WTC11 (cell line): Measurements from ENCODE around the gene NCAPD2. TPM values are rescaled to one million over a fixed set of nuclear protein-coding genes. Genes with fewer than 3 reads are reported as not detected.
"Not testable (repeated sequence)": the region's sequence is repeated elsewhere in the genome, so short reads cannot be mapped to it uniquely, and the experiment has no call there.

Experiments
- ATAC-seq: fragments of 200-7000 bp; cut with Tn5 transposase; 2 replicates; pipeline ENCODE4 v1.10.0; 2021; ENCODE audit warnings: mild to moderate bottlenecking, moderate library complexity
- CTCF ChIA-PET: fragments of 300-600 bp; sonication (Branson Sonifier 250); formaldehyde crosslinking; loops from one replicate; lab custom pipeline; 2021; ENCODE audit warnings: antibody characterized with exemption; lab: Charles Lee
- POLR2A ChIA-PET: fragments of 350-600 bp; sonication (Branson Sonifier 250); formaldehyde crosslinking; loops from one replicate; lab custom pipeline; 2021; ENCODE audit warnings: antibody characterized with exemption; lab: Charles Lee
- DNase-seq: peaks from one replicate; pipeline ENCODE4 v3.0.0; 2021; ENCODE audit warnings: low spot score
- H3K27ac Mint-ChIP-seq: 2 replicates; pipeline ENCODE4 v1.8.0; 2021; ENCODE audit warnings: mixed read lengths
- H3K27me3 Mint-ChIP-seq: 2 replicates; pipeline ENCODE4 v1.8.0; 2021; ENCODE audit warnings: low read depth, mild to moderate bottlenecking, moderate library complexity, mixed read lengths
- H3K36me3 Mint-ChIP-seq: 2 replicates; pipeline ENCODE4 v1.8.0; 2021; ENCODE audit warnings: mixed read lengths
- H3K4me1 Mint-ChIP-seq: 2 replicates; pipeline ENCODE4 v1.8.0; 2022; ENCODE audit warnings: mixed read lengths
- H3K4me3 Mint-ChIP-seq: 2 replicates; pipeline ENCODE4 v1.8.0; 2021; ENCODE audit warnings: mild to moderate bottlenecking, moderate library complexity, mixed read lengths
- H3K9me3 Mint-ChIP-seq: 2 replicates; pipeline ENCODE4 v1.8.0; 2021; ENCODE audit warnings: mixed read lengths
- FOXP1 ChIP-seq: sonication (generic); formaldehyde crosslinking; IDR thresholded peaks from 2 replicates; pipeline ENCODE4 v1.8.0; 2022; ENCODE audit warnings: missing genetic modification reagents, mild to moderate bottlenecking, moderate library complexity, borderline replicate concordance
- GABPB1 ChIP-seq: sonication (generic); formaldehyde crosslinking; IDR thresholded peaks from 2 replicates; pipeline ENCODE4 v1.8.1; 2023; ENCODE audit warnings: mild to moderate bottlenecking, missing genetic modification reagents
- GRHL2 ChIP-seq: fragments of 250-450 bp; sonication (Bioruptor Pico); IDR thresholded peaks from 2 replicates; pipeline ENCODE4 v1.8.0; 2022; ENCODE audit warnings: mild to moderate bottlenecking, moderate library complexity; ENCODE audit not compliant: insufficient replicate concordance, severe bottlenecking
- HMGA2 ChIP-seq: fragments of 250-450 bp; sonication (Bioruptor Pico); IDR thresholded peaks from 2 replicates; pipeline ENCODE4 v1.4.0; 2021; ENCODE audit warnings: mild to moderate bottlenecking, moderate library complexity
- IRF2 ChIP-seq: sonication (generic); formaldehyde crosslinking; IDR thresholded peaks from 2 replicates; pipeline ENCODE4 v1.8.0; 2022; ENCODE audit warnings: low read depth, missing genetic modification reagents, borderline replicate concordance
- ZNF121 ChIP-seq: sonication (generic); formaldehyde crosslinking; IDR thresholded peaks from 2 replicates; pipeline ENCODE4 v1.8.0; 2023; ENCODE audit warnings: missing genetic modification reagents
- ZNF219 ChIP-seq: sonication (generic); formaldehyde crosslinking; IDR thresholded peaks from 2 replicates; pipeline ENCODE4 v1.8.0; 2023; ENCODE audit warnings: missing genetic modification reagents, mild to moderate bottlenecking, borderline replicate concordance
- ZNF263 ChIP-seq: sonication (generic); formaldehyde crosslinking; IDR thresholded peaks from 2 replicates; pipeline ENCODE4 v1.8.1; 2022; ENCODE audit warnings: low read depth, mild to moderate bottlenecking, moderate library complexity, missing genetic modification reagents
- ZNF416 ChIP-seq: fragments of 250-450 bp; sonication (Bioruptor Pico); IDR thresholded peaks from 2 replicates; pipeline ENCODE4 v1.9.0; 2021; ENCODE audit warnings: mild to moderate bottlenecking, inconsistent platforms
- ZNF423 ChIP-seq: fragments of 250-450 bp; sonication (Bioruptor Pico); IDR thresholded peaks from 2 replicates; pipeline ENCODE4 v2.1.2; 2022; ENCODE audit warnings: mild to moderate bottlenecking, moderate library complexity
- total RNA-seq: library from RNA; stranded (reverse); gene quantifications from 3 replicates; pipeline ENCODE4 v1.2.3, GENCODE V29; 2021
- TF ChIP-seq, protein P1 (sequence below): sonication (generic); formaldehyde crosslinking; IDR thresholded peaks from 2 replicates; pipeline ENCODE4 v1.8.1; 2023; ENCODE audit warnings: mild to moderate bottlenecking, missing genetic modification reagents
- TF ChIP-seq, protein P2 (sequence below): sonication (generic); formaldehyde crosslinking; IDR thresholded peaks from 2 replicates; pipeline ENCODE4 v1.8.1; 2022; ENCODE audit warnings: low read depth, mild to moderate bottlenecking, moderate library complexity, missing genetic modification reagents, borderline replicate concordance
- TF ChIP-seq, protein P3 (sequence below): sonication (generic); formaldehyde crosslinking; IDR thresholded peaks from 2 replicates; pipeline ENCODE4 v1.8.1; 2022; ENCODE audit warnings: mild to moderate bottlenecking, moderate library complexity, missing genetic modification reagents
- TF ChIP-seq, protein P4 (sequence below): sonication (generic); formaldehyde crosslinking; IDR thresholded peaks from 2 replicates; pipeline ENCODE4 v1.8.1; 2022; ENCODE audit warnings: low read depth, missing genetic modification reagents, borderline replicate concordance

The NCAPD2 gene
- total RNA-seq, 1 experiment from 2014 or later: 141 TPM

- DNase-seq (no peak), ATAC-seq (no peak)
- H3K36me3 Mint-ChIP-seq: peaks cover 6% of the 10 kb centered on the region
- peaks cover 14% of the 10 kb centered on the region for H3K9me3 Mint-ChIP-seq
- no peak overlapping the region for H3K4me3 Mint-ChIP-seq
- POLR2A ChIA-PET: no interaction called here
- CTCF ChIA-PET: no interaction called here
- H3K4me1 Mint-ChIP-seq: no peaks in the 10 kb centered on the region
- no peak for TF ChIP-seq GABPB1 (CRISPR knock-in tag)
- TF ChIP-seq ZNF263 (CRISPR knock-in tag): no peak
- TF ChIP-seq GRHL2 (CRISPR knock-in tag): no peak
- TF ChIP-seq, protein P1, sequence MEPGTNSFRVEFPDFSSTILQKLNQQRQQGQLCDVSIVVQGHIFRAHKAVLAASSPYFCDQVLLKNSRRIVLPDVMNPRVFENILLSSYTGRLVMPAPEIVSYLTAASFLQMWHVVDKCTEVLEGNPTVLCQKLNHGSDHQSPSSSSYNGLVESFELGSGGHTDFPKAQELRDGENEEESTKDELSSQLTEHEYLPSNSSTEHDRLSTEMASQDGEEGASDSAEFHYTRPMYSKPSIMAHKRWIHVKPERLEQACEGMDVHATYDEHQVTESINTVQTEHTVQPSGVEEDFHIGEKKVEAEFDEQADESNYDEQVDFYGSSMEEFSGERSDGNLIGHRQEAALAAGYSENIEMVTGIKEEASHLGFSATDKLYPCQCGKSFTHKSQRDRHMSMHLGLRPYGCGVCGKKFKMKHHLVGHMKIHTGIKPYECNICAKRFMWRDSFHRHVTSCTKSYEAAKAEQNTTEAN: no peak
- TF ChIP-seq, all 79 proteins: peak for 0
- Mint-ChIP-seq H3K27me3 (peaks cover 15% of the 10 kb centered on the region), H3K27ac (no peak overlapping the region)
Observed at GRCh38 chr12:6478416-6478815, 15.5 kb upstream of the NCAPD2 start.

DNA sequence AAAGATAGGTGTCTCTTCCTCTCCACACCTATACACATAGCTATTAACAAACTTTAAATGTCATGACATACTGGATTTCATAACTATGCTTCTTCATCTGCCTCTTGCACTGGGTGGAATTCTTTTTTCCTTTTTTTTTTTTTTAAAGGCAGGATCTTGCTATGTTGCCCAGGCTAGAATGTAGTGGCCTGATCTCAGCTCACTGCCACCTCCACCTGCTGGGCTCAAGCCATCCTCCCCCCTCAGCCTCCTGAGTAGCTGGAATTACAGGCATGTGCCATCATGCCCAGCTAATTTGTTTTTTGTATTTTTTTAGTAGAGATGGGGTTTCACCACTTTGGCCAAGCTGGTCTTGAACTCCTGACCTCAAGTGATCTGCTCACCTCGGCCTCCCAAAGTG lies 5.7 kb upstream of the NCAPD2 start:
- Mint-ChIP-seq H3K27ac (no peak overlapping the region), H3K9me3 (no peaks in the 10 kb centered on the region), H3K4me3 (no peak overlapping the region), H3K36me3 (peaks cover 12% of the 10 kb centered on the region), H3K27me3 (no peaks in the 10 kb centered on the region; the same call in 1 of the 2 replicates), H3K4me1 (peaks cover 9% of the 10 kb centered on the region)
- DNase-seq (no peak), ATAC-seq (no peak)
- POLR2A ChIA-PET: interaction anchor here (1.1 kb wide), 1 partner anchor 49 kb away, joined by 4 read pairs; no protein-coding TSS in a partner anchor
- no peak for TF ChIP-seq FOXP1
- TF ChIP-seq ZNF423 (CRISPR knock-in tag): no peak
- peak; percentile 55; the same call in 1 of the 2 replicates for TF ChIP-seq ZNF121
- CTCF ChIA-PET: interaction anchor here (0.6 to 1.2 kb wide), 2 partner anchors 23 to 265 kb away, joined by 3 to 4 read pairs; partner anchors contain the start of gene MLF2

- peaks cover 10% of the 10 kb centered on the region for H3K4me1 Mint-ChIP-seq
- POLR2A ChIA-PET: interaction anchor here (0.7 kb wide), 1 partner anchor 20 kb away, joined by 6 read pairs; no protein-coding TSS in a partner anchor
- no peak for TF ChIP-seq GRHL2 (CRISPR knock-in tag)
- no peak for TF ChIP-seq ZNF416 (CRISPR knock-in tag)
- no peak for TF ChIP-seq IRF2 (CRISPR knock-in tag)
- TF ChIP-seq, protein P2, sequence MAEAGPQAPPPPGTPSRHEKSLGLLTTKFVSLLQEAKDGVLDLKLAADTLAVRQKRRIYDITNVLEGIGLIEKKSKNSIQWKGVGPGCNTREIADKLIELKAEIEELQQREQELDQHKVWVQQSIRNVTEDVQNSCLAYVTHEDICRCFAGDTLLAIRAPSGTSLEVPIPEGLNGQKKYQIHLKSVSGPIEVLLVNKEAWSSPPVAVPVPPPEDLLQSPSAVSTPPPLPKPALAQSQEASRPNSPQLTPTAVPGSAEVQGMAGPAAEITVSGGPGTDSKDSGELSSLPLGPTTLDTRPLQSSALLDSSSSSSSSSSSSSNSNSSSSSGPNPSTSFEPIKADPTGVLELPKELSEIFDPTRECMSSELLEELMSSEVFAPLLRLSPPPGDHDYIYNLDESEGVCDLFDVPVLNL (CRISPR knock-in tag): no peak
- TF ChIP-seq HMGA2 (CRISPR knock-in tag): no peak
- TF ChIP-seq, protein P3, sequence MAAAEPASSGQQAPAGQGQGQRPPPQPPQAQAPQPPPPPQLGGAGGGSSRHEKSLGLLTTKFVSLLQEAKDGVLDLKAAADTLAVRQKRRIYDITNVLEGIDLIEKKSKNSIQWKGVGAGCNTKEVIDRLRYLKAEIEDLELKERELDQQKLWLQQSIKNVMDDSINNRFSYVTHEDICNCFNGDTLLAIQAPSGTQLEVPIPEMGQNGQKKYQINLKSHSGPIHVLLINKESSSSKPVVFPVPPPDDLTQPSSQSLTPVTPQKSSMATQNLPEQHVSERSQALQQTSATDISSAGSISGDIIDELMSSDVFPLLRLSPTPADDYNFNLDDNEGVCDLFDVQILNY (CRISPR knock-in tag): no peak
- TF ChIP-seq, protein P1: no peak
- TF ChIP-seq, protein P4, sequence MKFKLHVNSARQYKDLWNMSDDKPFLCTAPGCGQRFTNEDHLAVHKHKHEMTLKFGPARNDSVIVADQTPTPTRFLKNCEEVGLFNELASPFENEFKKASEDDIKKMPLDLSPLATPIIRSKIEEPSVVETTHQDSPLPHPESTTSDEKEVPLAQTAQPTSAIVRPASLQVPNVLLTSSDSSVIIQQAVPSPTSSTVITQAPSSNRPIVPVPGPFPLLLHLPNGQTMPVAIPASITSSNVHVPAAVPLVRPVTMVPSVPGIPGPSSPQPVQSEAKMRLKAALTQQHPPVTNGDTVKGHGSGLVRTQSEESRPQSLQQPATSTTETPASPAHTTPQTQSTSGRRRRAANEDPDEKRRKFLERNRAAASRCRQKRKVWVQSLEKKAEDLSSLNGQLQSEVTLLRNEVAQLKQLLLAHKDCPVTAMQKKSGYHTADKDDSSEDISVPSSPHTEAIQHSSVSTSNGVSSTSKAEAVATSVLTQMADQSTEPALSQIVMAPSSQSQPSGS: no peak
- no peak for TF ChIP-seq ZNF219
- no peak for DNase-seq
- H3K27ac Mint-ChIP-seq: no peak overlapping the region; the same call in 1 of the 2 replicates
- no peak overlapping the region for H3K4me3 Mint-ChIP-seq
- H3K36me3 Mint-ChIP-seq: peaks cover 12% of the 10 kb centered on the region
- CTCF ChIA-PET: no interaction called here
- H3K27me3 Mint-ChIP-seq: no peaks in the 10 kb centered on the region
- H3K9me3 Mint-ChIP-seq: no peaks in the 10 kb centered on the region
- no peak for ATAC-seq
Observed at GRCh38 chr12:6489449-6489848, 4.5 kb upstream of the NCAPD2 start.

DNA sequence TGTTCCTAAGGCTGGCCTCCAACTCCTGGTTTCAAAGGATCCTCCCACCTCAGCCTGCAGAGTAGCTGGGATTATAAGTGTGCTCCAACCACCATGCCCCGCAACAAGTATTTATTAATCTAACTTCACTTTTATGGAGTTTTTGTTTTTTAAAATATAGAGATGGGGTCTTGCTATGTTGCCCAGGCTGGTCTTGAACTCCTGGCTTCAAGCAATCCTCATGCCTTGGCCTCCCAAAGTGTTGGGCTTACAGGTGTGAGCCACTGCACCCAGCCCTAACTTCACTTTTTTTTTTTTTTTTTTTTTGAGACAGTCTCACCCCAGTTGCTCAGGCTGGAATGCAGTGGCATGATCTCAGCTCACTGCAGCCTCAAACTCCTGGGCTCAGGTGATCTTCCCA lies 3.2 kb upstream of the NCAPD2 start:
- CTCF ChIA-PET, H3K4me3 Mint-ChIP-seq, H3K27me3 Mint-ChIP-seq, DNase-seq, H3K27ac Mint-ChIP-seq, ATAC-seq, H3K9me3 Mint-ChIP-seq: not testable (repeated sequence)
- POLR2A ChIA-PET: interaction anchor here (0.6 to 0.7 kb wide), 3 partner anchors 42 to 185 kb away, joined by 3 to 5 read pairs (median 4); partner anchors contain the start of gene GAPDH
- H3K36me3 Mint-ChIP-seq: peaks cover 19% of the 10 kb centered on the region
- peaks cover 21% of the 10 kb centered on the region for H3K4me1 Mint-ChIP-seq
